HL-60 (cell line): Measurements from ENCODE around the gene RBMS3.

ENCODE experiments used
- DNase-seq, 2 experiments: peaks; one replicate each; pipeline ENCODE4 v3.0.0-alpha.2; 2010 to 2020; ENCODE audit warnings: low read depth in 1 of 2, low spot score in 1 of 2
- H3K27ac ChIP-seq: fragments of 250-450 bp; sonication (Bioruptor Pico); replicated peaks from 2 replicates; pipeline ENCODE4 v1.5.1; 2020; ENCODE audit warnings: mild to moderate bottlenecking, moderate library complexity
- H3K27me3 ChIP-seq: fragments of 250-450 bp; sonication (Bioruptor Pico); 2 replicates; pipeline ENCODE4 v1.5.1; 2021; ENCODE audit warnings: mild to moderate bottlenecking, moderate library complexity; ENCODE audit not compliant: insufficient read depth, poor library complexity, severe bottlenecking
- H3K4me3 ChIP-seq: replicated peaks from 2 replicates; pipeline ENCODE4 v1.5.1; 2011; ENCODE audit warnings: mild to moderate bottlenecking, control low read depth, low read length; ENCODE audit not compliant: insufficient read depth
- GABPA ChIP-seq: IDR thresholded peaks from 2 replicates; pipeline ENCODE4 v1.6.1; 2012; ENCODE audit warnings: low read depth
- POLR2AphosphoS5 ChIP-seq: IDR thresholded peaks from 2 replicates; pipeline ENCODE4 v1.6.1; 2012; ENCODE audit warnings: low read depth
- SPI1 ChIP-seq: IDR thresholded peaks from 2 replicates; pipeline ENCODE4 v1.6.1; 2012; ENCODE audit warnings: low read depth, mild to moderate bottlenecking, borderline replicate concordance
- TF ChIP-seq, protein P1 (sequence below): IDR thresholded peaks from one replicate; pipeline ENCODE4 v1.5.1; 2011; ENCODE audit warnings: low read length, control low read depth, inconsistent platforms; ENCODE audit not compliant: insufficient read depth
- TF ChIP-seq, protein P2 (sequence below): IDR thresholded peaks from 2 replicates; pipeline ENCODE4 v1.6.1; 2012; ENCODE audit warnings: low read depth; ENCODE audit not compliant: insufficient replicate concordance

Gene RBMS3

DNA sequence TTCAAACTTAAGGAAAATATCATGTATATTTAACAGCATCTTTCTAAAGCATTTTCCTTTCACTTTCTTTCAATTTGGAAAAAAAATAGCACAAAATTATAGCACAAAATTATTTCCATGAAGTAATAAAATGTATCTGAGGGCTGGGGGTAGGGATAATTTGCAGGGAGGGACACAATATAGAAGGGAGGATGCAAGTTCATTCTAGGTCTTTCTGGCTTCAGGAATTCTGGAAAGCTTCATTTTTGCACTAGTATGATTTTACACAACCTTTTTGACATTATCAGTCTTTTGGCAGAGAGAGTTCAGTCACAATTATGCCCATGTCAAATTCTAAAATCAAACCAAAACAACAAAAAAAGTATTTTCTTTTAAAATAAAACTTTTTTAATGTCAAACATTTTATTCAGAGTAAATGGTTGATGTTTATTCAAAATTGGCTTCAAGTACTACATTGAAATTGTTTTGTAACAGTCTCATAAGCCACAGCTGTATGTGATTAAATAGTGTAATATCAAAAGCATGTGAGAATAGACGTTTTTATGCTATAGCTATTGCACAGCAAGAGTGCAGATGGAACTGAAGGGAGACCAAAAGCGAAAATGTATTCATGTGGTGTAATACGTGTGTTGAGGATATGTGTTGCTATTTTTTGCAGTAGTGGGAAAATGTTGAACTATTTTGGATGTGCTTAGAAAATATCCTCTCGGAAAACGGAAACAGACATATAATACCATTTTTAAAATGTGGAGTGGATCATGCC is 5.8 kb downstream of the RBMS3 start:
- Histone ChIP-seq H3K27me3 (no peaks in the 10 kb centered on the region), H3K27ac (no peak overlapping the region), H3K4me3 (no peak overlapping the region)
- no peak for DNase-seq
- no peak for TF ChIP-seq SPI1

DNA sequence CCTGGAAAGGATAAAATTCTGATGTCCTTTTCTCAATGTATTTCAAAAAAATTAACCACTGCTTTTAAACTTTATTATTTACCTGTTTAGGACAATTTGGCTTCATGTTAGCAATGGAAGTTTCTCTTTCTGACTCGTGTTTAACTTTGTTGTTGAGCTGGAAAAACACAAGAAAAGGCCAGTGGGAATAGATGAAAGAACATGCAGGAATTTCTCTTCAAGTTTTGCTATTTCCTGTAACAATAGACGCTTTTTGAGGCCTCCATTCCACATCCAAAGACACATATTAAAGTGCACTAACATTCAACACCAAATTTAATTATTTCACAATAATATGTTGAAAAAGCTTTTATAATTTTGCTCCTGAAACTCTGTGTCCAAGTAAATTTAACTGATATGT is 9.7 kb downstream of the RBMS3 start:
- Histone ChIP-seq H3K27ac (no peak overlapping the region), H3K27me3 (no peaks in the 10 kb centered on the region), H3K4me3 (no peak overlapping the region)
- TF ChIP-seq, protein P1, sequence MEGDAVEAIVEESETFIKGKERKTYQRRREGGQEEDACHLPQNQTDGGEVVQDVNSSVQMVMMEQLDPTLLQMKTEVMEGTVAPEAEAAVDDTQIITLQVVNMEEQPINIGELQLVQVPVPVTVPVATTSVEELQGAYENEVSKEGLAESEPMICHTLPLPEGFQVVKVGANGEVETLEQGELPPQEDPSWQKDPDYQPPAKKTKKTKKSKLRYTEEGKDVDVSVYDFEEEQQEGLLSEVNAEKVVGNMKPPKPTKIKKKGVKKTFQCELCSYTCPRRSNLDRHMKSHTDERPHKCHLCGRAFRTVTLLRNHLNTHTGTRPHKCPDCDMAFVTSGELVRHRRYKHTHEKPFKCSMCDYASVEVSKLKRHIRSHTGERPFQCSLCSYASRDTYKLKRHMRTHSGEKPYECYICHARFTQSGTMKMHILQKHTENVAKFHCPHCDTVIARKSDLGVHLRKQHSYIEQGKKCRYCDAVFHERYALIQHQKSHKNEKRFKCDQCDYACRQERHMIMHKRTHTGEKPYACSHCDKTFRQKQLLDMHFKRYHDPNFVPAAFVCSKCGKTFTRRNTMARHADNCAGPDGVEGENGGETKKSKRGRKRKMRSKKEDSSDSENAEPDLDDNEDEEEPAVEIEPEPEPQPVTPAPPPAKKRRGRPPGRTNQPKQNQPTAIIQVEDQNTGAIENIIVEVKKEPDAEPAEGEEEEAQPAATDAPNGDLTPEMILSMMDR = no peak
- TF ChIP-seq POLR2AphosphoS5 = no peak
- TF ChIP-seq GABPA = no peak
- TF ChIP-seq SPI1 = no peak
- TF ChIP-seq, protein P2, sequence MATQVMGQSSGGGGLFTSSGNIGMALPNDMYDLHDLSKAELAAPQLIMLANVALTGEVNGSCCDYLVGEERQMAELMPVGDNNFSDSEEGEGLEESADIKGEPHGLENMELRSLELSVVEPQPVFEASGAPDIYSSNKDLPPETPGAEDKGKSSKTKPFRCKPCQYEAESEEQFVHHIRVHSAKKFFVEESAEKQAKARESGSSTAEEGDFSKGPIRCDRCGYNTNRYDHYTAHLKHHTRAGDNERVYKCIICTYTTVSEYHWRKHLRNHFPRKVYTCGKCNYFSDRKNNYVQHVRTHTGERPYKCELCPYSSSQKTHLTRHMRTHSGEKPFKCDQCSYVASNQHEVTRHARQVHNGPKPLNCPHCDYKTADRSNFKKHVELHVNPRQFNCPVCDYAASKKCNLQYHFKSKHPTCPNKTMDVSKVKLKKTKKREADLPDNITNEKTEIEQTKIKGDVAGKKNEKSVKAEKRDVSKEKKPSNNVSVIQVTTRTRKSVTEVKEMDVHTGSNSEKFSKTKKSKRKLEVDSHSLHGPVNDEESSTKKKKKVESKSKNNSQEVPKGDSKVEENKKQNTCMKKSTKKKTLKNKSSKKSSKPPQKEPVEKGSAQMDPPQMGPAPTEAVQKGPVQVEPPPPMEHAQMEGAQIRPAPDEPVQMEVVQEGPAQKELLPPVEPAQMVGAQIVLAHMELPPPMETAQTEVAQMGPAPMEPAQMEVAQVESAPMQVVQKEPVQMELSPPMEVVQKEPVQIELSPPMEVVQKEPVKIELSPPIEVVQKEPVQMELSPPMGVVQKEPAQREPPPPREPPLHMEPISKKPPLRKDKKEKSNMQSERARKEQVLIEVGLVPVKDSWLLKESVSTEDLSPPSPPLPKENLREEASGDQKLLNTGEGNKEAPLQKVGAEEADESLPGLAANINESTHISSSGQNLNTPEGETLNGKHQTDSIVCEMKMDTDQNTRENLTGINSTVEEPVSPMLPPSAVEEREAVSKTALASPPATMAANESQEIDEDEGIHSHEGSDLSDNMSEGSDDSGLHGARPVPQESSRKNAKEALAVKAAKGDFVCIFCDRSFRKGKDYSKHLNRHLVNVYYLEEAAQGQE = no peak
- DNase-seq = no peak

DNA sequence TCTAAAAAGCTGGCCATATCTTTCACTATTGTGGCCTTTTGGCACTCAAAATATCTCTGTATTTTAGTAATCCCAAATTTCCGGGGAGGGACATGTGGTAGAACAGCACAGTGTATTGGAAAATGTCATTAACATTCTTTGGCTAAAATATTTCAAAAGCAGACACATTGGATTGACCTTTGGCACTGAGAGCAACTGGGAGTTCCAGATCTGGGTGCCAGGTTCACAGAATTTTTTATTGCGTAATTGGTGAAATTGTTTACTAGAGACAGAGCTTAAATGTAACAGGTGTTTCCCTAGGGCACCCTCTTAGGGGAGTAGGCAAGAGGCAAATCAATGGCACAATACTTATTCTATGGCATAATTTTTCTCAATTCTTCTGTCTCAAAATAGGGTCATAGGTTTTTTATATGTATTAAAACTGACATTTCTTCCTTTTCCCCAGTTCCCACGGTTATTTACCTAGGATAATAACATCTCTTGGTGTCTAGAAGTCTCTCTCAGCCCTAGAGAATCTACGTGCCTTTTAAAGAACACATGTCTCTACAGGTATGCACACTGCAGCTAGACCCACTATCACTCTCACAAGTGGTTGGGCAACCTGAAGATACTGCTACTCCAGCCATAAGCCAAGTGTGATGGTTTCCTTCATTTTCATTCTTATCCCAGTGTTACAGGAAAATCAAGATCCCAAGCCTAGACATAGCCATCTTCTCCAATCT is 10.6 kb downstream of the RBMS3 start:
- H3K27ac ChIP-seq = no peak overlapping the region
- TF ChIP-seq GABPA (no peak), POLR2AphosphoS5 (no peak), SPI1 (no peak)
- TF ChIP-seq, protein P2 = no peak
- TF ChIP-seq, protein P1 = no peak
- H3K4me3 ChIP-seq = no peak overlapping the region

DNA sequence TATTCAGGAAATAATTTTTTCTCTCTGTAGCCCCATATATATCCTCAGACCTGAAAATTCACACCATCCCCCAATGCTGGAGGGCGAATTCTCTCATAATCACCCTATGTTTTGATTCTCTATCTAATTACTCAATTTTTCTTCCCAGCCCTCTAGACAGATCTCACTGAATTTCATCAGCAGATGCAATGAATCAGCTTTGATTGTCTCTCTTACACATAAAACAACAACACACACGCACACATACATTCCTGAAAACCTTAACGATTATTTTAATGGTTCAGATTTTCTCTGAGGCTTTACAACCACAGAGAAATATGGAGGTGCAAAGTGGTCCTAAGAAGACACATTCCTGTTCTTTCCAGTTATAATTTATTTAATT is 11.1 kb downstream of the RBMS3 start:
- TF ChIP-seq, protein P2 = no peak
- TF ChIP-seq POLR2AphosphoS5 (no peak), GABPA (no peak), SPI1 (no peak)
- TF ChIP-seq, protein P1 = no peak
- no peak overlapping the region for H3K27ac ChIP-seq
- no peaks in the 10 kb centered on the region for H3K27me3 ChIP-seq
- DNase-seq = no peak
- no peak overlapping the region for H3K4me3 ChIP-seq

More for the DNA sequence above, 10.6 kb downstream of the RBMS3 start:
- no peak for DNase-seq
- no peaks in the 10 kb centered on the region for H3K27me3 ChIP-seq
